HG03558 (cell line): ENCODE results near the gene EIF4G3.
"Not testable (repeated sequence)": the region's sequence is repeated elsewhere in the genome, so short reads cannot be mapped to it uniquely, and the experiment has no call there.

ENCODE experiments used
- ATAC-seq: cut with Tn5 transposase; IDR thresholded peaks from one replicate; pipeline ENCODE4 v1.9.1; 2021; ENCODE audit warnings: moderate number of reproducible peaks; ENCODE audit not compliant: unreplicated experiment; ENCODE audit errors: extremely low read depth

The EIF4G3 gene

GRCh38 chr1:20907526-20907925 is 269.2 kb downstream of the EIF4G3 start:
- ATAC-seq: not testable (repeated sequence)

- ATAC-seq: no peak
Measured at GRCh38 chr1:20903437-20903836, 273.3 kb downstream of the EIF4G3 start.

GRCh38 chr1:20900056-20900455 is 276.6 kb downstream of the EIF4G3 start:
- ATAC-seq: no peak

- no peak for ATAC-seq
Measured at GRCh38 chr1:20899154-20899972, 277.3 kb downstream of the EIF4G3 start.

- no peak for ATAC-seq
Measured at GRCh38 chr1:20896826-20897225, 279.9 kb downstream of the EIF4G3 start.

GRCh38 chr1:20893931-20894330 is 282.8 kb downstream of the EIF4G3 start:
- ATAC-seq: no peak

- ATAC-seq: no peak
Measured at GRCh38 chr1:20891091-20891490, 285.6 kb downstream of the EIF4G3 start.

- no peak for ATAC-seq
Measured at GRCh38 chr1:20887246-20887645, 289.5 kb downstream of the EIF4G3 start.

GRCh38 chr1:20885121-20885520 is 291.6 kb downstream of the EIF4G3 start:
- ATAC-seq: no peak

GRCh38 chr1:20884513-20884912 is 292.2 kb downstream of the EIF4G3 start:
- no peak for ATAC-seq

GRCh38 chr1:20883766-20884165 is 292.9 kb downstream of the EIF4G3 start:
- ATAC-seq: no peak

- no peak for ATAC-seq
Measured at GRCh38 chr1:20882837-20883236, 293.9 kb downstream of the EIF4G3 start.

GRCh38 chr1:20878799-20879198 is 297.9 kb downstream of the EIF4G3 start:
- ATAC-seq: no peak

GRCh38 chr1:20875198-20875973 is 301.3 kb downstream of the EIF4G3 start:
- ATAC-seq: no peak

- ATAC-seq: no peak
Measured at GRCh38 chr1:20873311-20873710, 303.4 kb downstream of the EIF4G3 start.

GRCh38 chr1:20871419-20871818 is 305.3 kb downstream of the EIF4G3 start:
- ATAC-seq: no peak

GRCh38 chr1:20870718-20871117 is 306.0 kb downstream of the EIF4G3 start:
- no peak for ATAC-seq

- no peak for ATAC-seq
Measured at GRCh38 chr1:20868263-20868662, 308.4 kb downstream of the EIF4G3 start.

- ATAC-seq: no peak
Measured at GRCh38 chr1:20867847-20868246, 308.9 kb downstream of the EIF4G3 start.

GRCh38 chr1:20867062-20867461 is 309.6 kb downstream of the EIF4G3 start:
- ATAC-seq: no peak

GRCh38 chr1:20865001-20865400 is 311.7 kb downstream of the EIF4G3 start:
- ATAC-seq: no peak
